ENCODE measurements around the gene ASIC2.

Gene ASIC2

DNA sequence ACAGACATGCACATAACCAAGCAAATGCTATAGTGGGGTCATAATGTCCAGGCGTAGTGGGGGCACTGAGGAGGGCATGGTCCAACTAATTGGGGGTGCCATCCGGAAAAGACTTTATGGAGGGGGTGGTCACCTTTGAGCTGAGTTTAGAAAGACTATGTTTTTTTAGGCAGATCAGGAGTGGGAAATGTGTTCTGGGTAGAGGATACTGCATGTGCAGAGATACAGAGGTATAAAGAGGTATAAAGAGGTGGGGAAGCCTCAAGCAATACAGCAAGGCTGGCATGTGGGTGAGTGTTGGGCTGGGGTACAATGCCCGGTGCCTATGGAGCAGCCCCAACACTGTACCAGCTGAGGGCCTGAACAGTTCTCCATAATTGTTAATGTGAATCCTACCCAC lies 248.3 kb downstream of the ASIC2 start:
- TF ChIP-seq, protein P1, sequence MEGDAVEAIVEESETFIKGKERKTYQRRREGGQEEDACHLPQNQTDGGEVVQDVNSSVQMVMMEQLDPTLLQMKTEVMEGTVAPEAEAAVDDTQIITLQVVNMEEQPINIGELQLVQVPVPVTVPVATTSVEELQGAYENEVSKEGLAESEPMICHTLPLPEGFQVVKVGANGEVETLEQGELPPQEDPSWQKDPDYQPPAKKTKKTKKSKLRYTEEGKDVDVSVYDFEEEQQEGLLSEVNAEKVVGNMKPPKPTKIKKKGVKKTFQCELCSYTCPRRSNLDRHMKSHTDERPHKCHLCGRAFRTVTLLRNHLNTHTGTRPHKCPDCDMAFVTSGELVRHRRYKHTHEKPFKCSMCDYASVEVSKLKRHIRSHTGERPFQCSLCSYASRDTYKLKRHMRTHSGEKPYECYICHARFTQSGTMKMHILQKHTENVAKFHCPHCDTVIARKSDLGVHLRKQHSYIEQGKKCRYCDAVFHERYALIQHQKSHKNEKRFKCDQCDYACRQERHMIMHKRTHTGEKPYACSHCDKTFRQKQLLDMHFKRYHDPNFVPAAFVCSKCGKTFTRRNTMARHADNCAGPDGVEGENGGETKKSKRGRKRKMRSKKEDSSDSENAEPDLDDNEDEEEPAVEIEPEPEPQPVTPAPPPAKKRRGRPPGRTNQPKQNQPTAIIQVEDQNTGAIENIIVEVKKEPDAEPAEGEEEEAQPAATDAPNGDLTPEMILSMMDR (IDR thresholded peaks at IDR 0.05; ENCODE audit: low read length) = no peak
- no peak for TF ChIP-seq EZH2 (IDR thresholded peaks at IDR 0.05; ENCODE audit: borderline replicate concordance, low read length)
- H3F3A ChIP-seq (ENCODE audit: insufficient read depth, low read length) = no peaks in the 10 kb centered on the region
- no peak overlapping the region for H3K4me2 ChIP-seq (ENCODE audit: low read length)
- H2AFZ ChIP-seq (ENCODE audit: low read length) = no peak overlapping the region
- H3K9me3 ChIP-seq (ENCODE audit: low read length) = no peaks in the 10 kb centered on the region
- no peaks in the 10 kb centered on the region for H3K79me2 ChIP-seq (ENCODE audit: insufficient read depth, low read length)
- no peaks in the 10 kb centered on the region for H3K36me3 ChIP-seq (ENCODE audit: insufficient read depth, low read length)
- H3K4me3 ChIP-seq (ENCODE audit: low read depth, low read length, poor library complexity, severe bottlenecking) = no peak overlapping the region
- H4K20me1 ChIP-seq (ENCODE audit: insufficient read depth, low read length) = no peaks in the 10 kb centered on the region
- no peaks in the 10 kb centered on the region for H3K4me1 ChIP-seq (ENCODE audit: insufficient read depth, low read length, severe bottlenecking)
- H3K27me3 ChIP-seq (ENCODE audit: insufficient read depth, low read length) = no peaks in the 10 kb centered on the region
- no peak overlapping the region for H3K9ac ChIP-seq (ENCODE audit: low read length)
- H3K27ac ChIP-seq (ENCODE audit: low read depth, low read length, poor library complexity, severe bottlenecking) = no peak overlapping the region
- H3K9me2 ChIP-seq (ENCODE audit: low read depth, low read length) = no peaks in the 10 kb centered on the region

DNA sequence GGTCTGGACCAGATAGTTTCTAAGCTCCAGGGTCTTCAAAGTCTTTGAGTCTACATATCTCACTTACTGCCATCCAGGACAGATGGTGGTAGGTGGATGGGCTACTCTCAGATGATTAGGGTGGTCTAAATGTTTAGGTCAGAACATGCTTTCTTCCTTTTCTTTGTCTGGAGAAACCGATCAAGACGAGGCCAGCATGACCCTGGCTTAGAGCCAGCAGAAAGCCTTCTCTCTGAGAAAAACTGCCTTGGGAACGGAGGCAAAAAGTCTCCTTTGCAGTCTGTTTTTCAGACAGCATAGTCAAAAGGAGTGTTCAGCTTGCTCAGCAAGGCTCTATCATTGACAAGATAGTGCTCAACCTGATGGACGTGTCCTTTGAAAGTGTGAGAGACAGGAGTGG lies 252.6 kb downstream of the ASIC2 start:
- Histone ChIP-seq H3K36me3 (ENCODE audit: insufficient read depth, low read length) (no peaks in the 10 kb centered on the region), H3K9me2 (ENCODE audit: low read depth, low read length) (no peaks in the 10 kb centered on the region), H3K4me2 (ENCODE audit: low read length) (no peak overlapping the region), H3K9me3 (ENCODE audit: low read length) (no peaks in the 10 kb centered on the region), H3K27me3 (ENCODE audit: insufficient read depth, low read length) (no peaks in the 10 kb centered on the region), H4K20me1 (ENCODE audit: insufficient read depth, low read length) (no peaks in the 10 kb centered on the region), H3K4me3 (ENCODE audit: low read depth, low read length, poor library complexity, severe bottlenecking) (no peak overlapping the region), H3K79me2 (ENCODE audit: insufficient read depth, low read length) (no peaks in the 10 kb centered on the region), H2AFZ (ENCODE audit: low read length) (no peak overlapping the region), H3K9ac (ENCODE audit: low read length) (no peak overlapping the region), H3K27ac (ENCODE audit: low read depth, low read length, poor library complexity, severe bottlenecking) (no peak overlapping the region), H3K4me1 (ENCODE audit: insufficient read depth, low read length, severe bottlenecking) (no peaks in the 10 kb centered on the region), H3F3A (ENCODE audit: insufficient read depth, low read length) (no peaks in the 10 kb centered on the region)
- TF ChIP-seq, protein P1 (IDR thresholded peaks at IDR 0.05; ENCODE audit: low read length) = no peak

DNA sequence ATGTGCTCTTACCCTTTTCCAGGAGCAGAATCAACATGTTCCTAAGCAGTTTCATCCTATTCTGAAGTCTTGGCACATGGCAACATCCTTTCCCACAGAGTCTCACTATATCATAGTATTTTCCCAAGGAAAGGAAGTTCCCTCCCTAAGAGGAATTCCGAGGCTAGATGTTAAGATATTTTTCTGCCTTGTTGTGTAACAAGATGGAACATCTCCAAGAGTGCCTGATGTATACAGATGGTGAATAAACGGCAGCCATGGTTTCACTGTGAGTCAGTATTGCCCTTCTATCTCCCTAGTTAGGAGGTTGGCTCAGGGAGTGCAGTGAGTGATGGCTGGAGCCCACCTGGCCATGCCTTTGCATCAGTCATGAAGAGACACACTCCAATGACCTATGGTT lies 253.2 kb downstream of the ASIC2 start:
- H3F3A ChIP-seq (ENCODE audit: insufficient read depth, low read length) = no peaks in the 10 kb centered on the region
- no peak overlapping the region for H3K4me2 ChIP-seq (ENCODE audit: low read length)

More for the DNA sequence above, 253.2 kb downstream of the ASIC2 start:
- Histone ChIP-seq H3K27me3 (ENCODE audit: insufficient read depth, low read length) (no peaks in the 10 kb centered on the region), H3K9me2 (ENCODE audit: low read depth, low read length) (no peaks in the 10 kb centered on the region), H4K20me1 (ENCODE audit: insufficient read depth, low read length) (no peaks in the 10 kb centered on the region), H3K9ac (ENCODE audit: low read length) (no peak overlapping the region), H3K27ac (ENCODE audit: low read depth, low read length, poor library complexity, severe bottlenecking) (no peak overlapping the region), H3K4me1 (ENCODE audit: insufficient read depth, low read length, severe bottlenecking) (no peaks in the 10 kb centered on the region), H3K36me3 (ENCODE audit: insufficient read depth, low read length) (no peaks in the 10 kb centered on the region), H3K79me2 (ENCODE audit: insufficient read depth, low read length) (no peaks in the 10 kb centered on the region), H3K4me3 (ENCODE audit: low read depth, low read length, poor library complexity, severe bottlenecking) (no peak overlapping the region), H2AFZ (ENCODE audit: low read length) (no peak overlapping the region), H3K9me3 (ENCODE audit: low read length) (no peaks in the 10 kb centered on the region)
- TF ChIP-seq, protein P1 (IDR thresholded peaks at IDR 0.05; ENCODE audit: low read length) = no peak
- TF ChIP-seq EZH2 (IDR thresholded peaks at IDR 0.05; ENCODE audit: borderline replicate concordance, low read length) = no peak

Data from OCI-LY1 (cell line).